Gastroesophageal sphincter (tissue), 4 donors: Measurements from ENCODE around the gene L3MBTL2. TPM values are rescaled to one million over a fixed set of nuclear protein-coding genes. Genes with fewer than 3 reads are reported as not detected.

Experiments
- ATAC-seq: fragments of 150-250 bp; one replicate; pipeline ENCODE4 v1.9.1; 2016; ENCODE audit warnings: mild to moderate bottlenecking, moderate library complexity
- H3K27ac ChIP-seq, 4 donors: fragments of 200-600 bp; sonication (generic) in 3 of 4; 1 replicate in 3 of 4; 2 replicates in 1 of 4; pipeline ENCODE4 v1.5.1; 2016 to 2019
- H3K27me3 ChIP-seq: fragments of 200-600 bp; sonication (generic); one replicate; pipeline ENCODE4 v1.5.1; 2019
- H3K36me3 ChIP-seq, 2 donors: fragments of 200-600 bp; sonication (generic); one replicate each; pipeline ENCODE4 v1.5.1; 2019; ENCODE audit warnings: control low read depth in 1 of 2
- H3K4me1 ChIP-seq, 3 donors: fragments of 200-600 bp; sonication (generic); 1 replicate in 2 of 3; 2 replicates in 1 of 3; pipeline ENCODE4 v1.5.1; 2016 to 2019; ENCODE audit warnings: control low read depth in 2 of 3
- H3K4me3 ChIP-seq, 2 donors: fragments of 200-600 bp; sonication (generic); one replicate each; pipeline ENCODE4 v1.5.1; 2019; ENCODE audit warnings: mild to moderate bottlenecking in 1 of 2, moderate library complexity in 1 of 2
- H3K9me3 ChIP-seq, 3 donors: fragments of 200-600 bp; sonication (generic); one replicate each; pipeline ENCODE4 v1.5.1; 2017 to 2019; ENCODE audit warnings: control low read depth in 2 of 3
- EP300 ChIP-seq: sonication (generic); formaldehyde crosslinking; IDR thresholded peaks from one replicate; pipeline ENCODE4 v1.6.1; 2017; ENCODE audit warnings: antibody characterized with exemption, mild to moderate bottlenecking
- POLR2A ChIP-seq, 2 donors: fragments of 450-650 bp; IDR thresholded peaks; one replicate each; pipeline ENCODE4 v1.6.1; 2017; ENCODE audit warnings: antibody characterized with exemption in 2 of 2, mild to moderate bottlenecking in 2 of 2, moderate library complexity in 1 of 2
- POLR2AphosphoS5 ChIP-seq: sonication (generic); formaldehyde crosslinking; IDR thresholded peaks from one replicate; pipeline ENCODE4 v1.6.1; 2017; ENCODE audit warnings: antibody characterized with exemption
- WGBS, 2 donors: methylation state at CpG; one replicate each; pipeline ENCODE4 v1.1.5; 2018; ENCODE audit warnings: low coverage in 1 of 2; 5-methylcytosine and 5-hydroxymethylcytosine counted together
- total RNA-seq, 4 donors: library from RNA; depleted of rRNA; stranded (reverse); fragments of >200 nt; gene quantifications; one replicate each; pipeline ENCODE4 v1.1.0, GENCODE V29; 2016
- TF ChIP-seq, protein P1 (sequence below), 4 experiments: fragments of 200-600 bp in 2 of 4; fragments of 450-650 bp in 2 of 4; sonication (generic) in 1 of 4; IDR thresholded peaks; one replicate each; pipeline ENCODE4 v1.5.1; 2017 to 2019; ENCODE audit warnings: antibody characterized with exemption in 4 of 4, mild to moderate bottlenecking in 2 of 4, moderate library complexity in 2 of 4

Gene L3MBTL2
- total RNA-seq, 4 donors from 2014 or later, result 11.9 to 27.5 (median 21.6) TPM

GRCh38 chr22:41197038-41197972 is 7.8 kb upstream of the L3MBTL2 start:
- no peak for TF ChIP-seq EP300
- peak in 1 of 2 donors; percentile 19 for TF ChIP-seq POLR2A (IDR thresholded peaks at IDR 0.05)
- TF ChIP-seq, protein P1, sequence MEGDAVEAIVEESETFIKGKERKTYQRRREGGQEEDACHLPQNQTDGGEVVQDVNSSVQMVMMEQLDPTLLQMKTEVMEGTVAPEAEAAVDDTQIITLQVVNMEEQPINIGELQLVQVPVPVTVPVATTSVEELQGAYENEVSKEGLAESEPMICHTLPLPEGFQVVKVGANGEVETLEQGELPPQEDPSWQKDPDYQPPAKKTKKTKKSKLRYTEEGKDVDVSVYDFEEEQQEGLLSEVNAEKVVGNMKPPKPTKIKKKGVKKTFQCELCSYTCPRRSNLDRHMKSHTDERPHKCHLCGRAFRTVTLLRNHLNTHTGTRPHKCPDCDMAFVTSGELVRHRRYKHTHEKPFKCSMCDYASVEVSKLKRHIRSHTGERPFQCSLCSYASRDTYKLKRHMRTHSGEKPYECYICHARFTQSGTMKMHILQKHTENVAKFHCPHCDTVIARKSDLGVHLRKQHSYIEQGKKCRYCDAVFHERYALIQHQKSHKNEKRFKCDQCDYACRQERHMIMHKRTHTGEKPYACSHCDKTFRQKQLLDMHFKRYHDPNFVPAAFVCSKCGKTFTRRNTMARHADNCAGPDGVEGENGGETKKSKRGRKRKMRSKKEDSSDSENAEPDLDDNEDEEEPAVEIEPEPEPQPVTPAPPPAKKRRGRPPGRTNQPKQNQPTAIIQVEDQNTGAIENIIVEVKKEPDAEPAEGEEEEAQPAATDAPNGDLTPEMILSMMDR (IDR thresholded peaks at IDR 0.05), result peak in 3 of 4 experiments; percentile 30 to 38 (median 32)
- peak; percentile 29 for TF ChIP-seq POLR2AphosphoS5
- peaks cover 0 to 19% (median 11%) of the 10 kb centered on the region in 3 donors for H3K4me1 ChIP-seq
- H3K9me3 ChIP-seq, result no peaks in the 10 kb centered on the region
- WGBS, 2 donors, result no CpG with 5 or more reads among the region's 91 CpGs
- peak overlapping the region in 3 of 4 donors; percentile 60 to 65 (median 60) for H3K27ac ChIP-seq
- H3K27me3 ChIP-seq, result no peaks in the 10 kb centered on the region
- H3K4me3 ChIP-seq, result peak overlapping the region; percentile 38 to 66
- ATAC-seq, result peak; percentile 95
- H3K36me3 ChIP-seq, result no peaks in the 10 kb centered on the region

DNA sequence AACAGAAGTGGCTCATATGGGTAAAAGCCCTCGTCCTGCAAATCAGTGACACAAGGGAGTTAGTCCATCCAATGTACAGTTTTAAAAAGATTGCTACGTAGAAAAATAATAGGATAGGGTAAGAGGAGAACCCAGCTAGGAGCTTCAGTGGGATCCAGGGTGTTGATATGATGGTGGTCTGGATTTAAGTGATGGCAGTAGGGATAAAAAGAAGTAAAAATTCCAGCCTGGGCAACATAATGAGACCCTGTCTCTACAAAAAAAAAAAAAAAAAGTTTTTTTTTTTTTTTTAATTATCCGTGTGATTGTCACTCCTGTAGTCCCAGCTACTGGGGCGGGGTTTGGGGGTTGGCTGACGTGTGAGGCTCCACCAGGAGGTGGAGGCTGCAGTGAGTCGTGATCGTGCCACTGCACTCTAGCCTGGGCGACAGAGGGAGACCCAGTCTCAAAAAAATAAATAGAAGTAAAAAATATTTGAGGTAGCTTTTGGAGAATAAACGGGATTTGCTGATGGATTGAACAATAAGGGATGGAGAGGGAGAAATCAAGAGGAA is 7.0 kb upstream of the L3MBTL2 start:
- no peak for ATAC-seq
- 0 to 1% methylated on average over 6 to 9 of the region's 9 CpGs for WGBS, 2 donors
- TF ChIP-seq, protein P1 (IDR thresholded peaks at IDR 0.05), result no peak
- TF ChIP-seq POLR2AphosphoS5, result no peak
- no peak for TF ChIP-seq EP300
- no peak for TF ChIP-seq POLR2A (IDR thresholded peaks at IDR 0.05)
- no peaks in the 10 kb centered on the region for H3K27me3 ChIP-seq
- H3K36me3 ChIP-seq, result no peaks in the 10 kb centered on the region
- no peaks in the 10 kb centered on the region for H3K9me3 ChIP-seq
- H3K27ac ChIP-seq, result peak overlapping the region in 3 of 4 donors; percentile 60 to 65 (median 60)
- peak overlapping the region; percentile 38 to 66 for H3K4me3 ChIP-seq
- peaks cover 0 to 19% (median 11%) of the 10 kb centered on the region in 3 donors for H3K4me1 ChIP-seq

DNA sequence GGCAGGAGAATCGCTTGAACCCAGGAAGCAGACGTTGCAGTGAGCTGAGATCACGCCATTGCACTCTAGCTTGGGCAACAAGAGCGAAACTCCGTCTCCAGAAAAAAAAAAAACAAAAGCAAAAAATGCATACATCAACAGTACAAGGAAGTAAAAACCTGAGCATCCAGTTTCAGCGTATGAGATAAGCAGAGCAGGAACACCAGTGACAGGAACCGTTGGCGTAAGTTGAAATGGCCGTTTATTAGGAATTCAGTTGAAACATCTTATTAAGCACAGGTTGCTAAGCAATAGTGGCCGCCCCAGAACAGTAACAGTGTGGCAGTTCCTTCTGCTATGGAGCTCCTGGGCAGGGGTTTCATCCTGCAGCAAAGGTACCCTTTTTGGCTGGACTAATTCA is 4.0 kb upstream of the L3MBTL2 start:
- ATAC-seq, result no peak
- 64 to 76% methylated on average over 4 to 9 of the region's 10 CpGs for WGBS, 2 donors
- Histone ChIP-seq H3K36me3 (no peaks in the 10 kb centered on the region), H3K4me3 (no peak overlapping the region), H3K4me1 (peaks cover 0 to 29% (median 17%) of the 10 kb centered on the region in 3 donors), H3K27ac (no peak overlapping the region), H3K9me3 (no peaks in the 10 kb centered on the region), H3K27me3 (no peaks in the 10 kb centered on the region)
- TF ChIP-seq POLR2A (IDR thresholded peaks at IDR 0.05) (no peak), EP300 (no peak), POLR2AphosphoS5 (no peak)
- TF ChIP-seq, protein P1 (IDR thresholded peaks at IDR 0.05), result no peak

GRCh38 chr22:41203118-41203517 is 2.0 kb upstream of the L3MBTL2 start:
- ATAC-seq, result no peak
- no peak overlapping the region for H3K4me3 ChIP-seq
- no peak overlapping the region for H3K27ac ChIP-seq
- H3K9me3 ChIP-seq, result no peaks in the 10 kb centered on the region
- H3K27me3 ChIP-seq, result no peaks in the 10 kb centered on the region
- H3K36me3 ChIP-seq, result peaks cover 0 to 5% of the 10 kb centered on the region in 2 donors
- WGBS, 2 donors, result 94 to 97% methylated on average over 2 of the region's 2 CpGs
- TF ChIP-seq POLR2AphosphoS5 (no peak), POLR2A (IDR thresholded peaks at IDR 0.05) (no peak)
- H3K4me1 ChIP-seq, result peaks cover 0 to 23% (median 11%) of the 10 kb centered on the region in 3 donors

DNA sequence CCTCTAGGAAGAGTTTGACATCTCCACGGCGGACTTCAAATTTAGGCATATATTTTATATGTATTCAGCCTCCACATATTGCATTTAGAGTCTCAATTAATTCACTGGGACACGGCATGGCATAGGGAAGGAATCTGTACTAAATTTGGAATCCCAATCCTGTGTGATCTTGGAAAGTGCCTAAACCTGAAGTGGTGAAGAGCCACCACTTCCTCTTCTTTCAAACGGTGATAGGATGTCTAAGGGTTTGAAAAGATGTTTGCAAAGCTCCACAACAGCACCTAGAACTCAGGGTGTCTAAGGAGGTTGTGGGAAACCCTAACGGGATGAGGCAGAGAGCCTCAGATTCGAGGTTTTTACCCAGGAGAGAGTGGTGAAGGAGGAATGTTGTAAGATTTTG is 1.0 kb upstream of the L3MBTL2 start:
- peaks cover 0 to 14% of the 10 kb centered on the region in 2 donors for H3K36me3 ChIP-seq
- H3K9me3 ChIP-seq, result no peaks in the 10 kb centered on the region
- no peak overlapping the region for H3K27ac ChIP-seq
- WGBS, 2 donors, result 57 to 62% methylated on average over 6 of the region's 6 CpGs
- H3K27me3 ChIP-seq, result no peaks in the 10 kb centered on the region
- H3K4me3 ChIP-seq, result no peak overlapping the region
- ATAC-seq, result no peak
- H3K4me1 ChIP-seq, result peaks cover 0 to 16% (median 6%) of the 10 kb centered on the region in 3 donors
- TF ChIP-seq POLR2A (IDR thresholded peaks at IDR 0.05), result no peak
- TF ChIP-seq, protein P1 (IDR thresholded peaks at IDR 0.05), result no peak
- no peak for TF ChIP-seq EP300
- TF ChIP-seq POLR2AphosphoS5, result no peak
